A204.1 (cell line): ENCODE measurements around the gene GMFB.

Experiments
- FAIRE-seq: peaks from 2 replicates; lab custom pipeline; 2012; peaks lifted over from hg19 to GRCh38; lab: Jason Lieb, UNC

The GMFB gene

GRCh38 chr14:54490445-54491175 is 1.8 kb upstream of the GMFB start:
- FAIRE-seq: no peak

- FAIRE-seq: no peak
These were observed 1.1 kb upstream of the GMFB start for GRCh38 chr14:54489731-54490444.

GRCh38 chr14:54489318-54489683 is 521 bp upstream of the GMFB start:
- no peak for FAIRE-seq

- FAIRE-seq: no peak
These were observed 498 bp downstream of the GMFB start for GRCh38 chr14:54488318-54488645.

- FAIRE-seq: peak; percentile 52
These were observed 1.0 kb downstream of the GMFB start for GRCh38 chr14:54487771-54488170.

- no peak for FAIRE-seq
These were observed 2.1 kb downstream of the GMFB start for GRCh38 chr14:54486685-54487084.

GRCh38 chr14:54483846-54484245 is 4.9 kb downstream of the GMFB start:
- no peak for FAIRE-seq

GRCh38 chr14:54483073-54483745 is 5.6 kb downstream of the GMFB start:
- FAIRE-seq: no peak

GRCh38 chr14:54481695-54482094 is 7.1 kb downstream of the GMFB start:
- FAIRE-seq: no peak

GRCh38 chr14:54480830-54481562 is 7.8 kb downstream of the GMFB start:
- peak; percentile 78 for FAIRE-seq

- no peak for FAIRE-seq
These were observed 10.1 kb downstream of the GMFB start for GRCh38 chr14:54478636-54479215.

- no peak for FAIRE-seq
These were observed 12.9 kb downstream of the GMFB start for GRCh38 chr14:54475911-54476310.

GRCh38 chr14:54475187-54475899 is 13.4 kb downstream of the GMFB start:
- FAIRE-seq: no peak

GRCh38 chr14:54474232-54474793 is 14.5 kb downstream of the GMFB start:
- no peak for FAIRE-seq

GRCh38 chr14:54472315-54472714 is 16.5 kb downstream of the GMFB start:
- no peak for FAIRE-seq

- no peak for FAIRE-seq
These were observed 17.1 kb downstream of the GMFB start for GRCh38 chr14:54471641-54472040.

GRCh38 chr14:54470701-54471100 is 18.1 kb downstream of the GMFB start:
- FAIRE-seq: no peak

GRCh38 chr14:54467280-54467679 is 21.5 kb downstream of the GMFB start:
- FAIRE-seq: no peak

- no peak for FAIRE-seq
These were observed 23.1 kb downstream of the GMFB start for GRCh38 chr14:54465654-54466053.

- FAIRE-seq: no peak
These were observed 26.7 kb downstream of the GMFB start for GRCh38 chr14:54462048-54462447.

- FAIRE-seq: no peak
These were observed 29.7 kb downstream of the GMFB start for GRCh38 chr14:54459106-54459505.
